ENCODE results near the gene PPP2R3B.
"Not testable (repeated sequence)": the region's sequence is repeated elsewhere in the genome, so short reads cannot be mapped to it uniquely, and the experiment has no call there.

Gene PPP2R3B

DNA sequence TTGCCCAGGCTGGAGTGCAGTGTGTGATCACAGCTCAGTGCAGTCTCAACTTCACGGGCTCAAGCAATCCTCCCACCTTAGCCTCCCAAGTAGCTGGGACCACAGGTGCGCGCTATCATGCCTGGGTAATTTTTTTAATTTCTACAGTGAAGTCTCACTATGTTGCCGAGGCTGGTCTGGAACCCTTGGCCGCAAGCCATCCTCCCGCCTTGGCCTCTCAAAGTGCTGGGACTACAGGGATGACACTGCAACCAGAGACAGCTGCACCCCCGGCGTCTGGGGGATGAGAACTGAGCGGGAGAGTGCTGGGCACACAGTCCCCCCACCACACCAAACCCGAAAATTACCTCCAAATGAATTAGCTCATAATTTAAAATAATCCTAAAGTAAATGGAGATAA lies 35.0 kb downstream of the PPP2R3B start:
- no peak for DNase-seq

DNA sequence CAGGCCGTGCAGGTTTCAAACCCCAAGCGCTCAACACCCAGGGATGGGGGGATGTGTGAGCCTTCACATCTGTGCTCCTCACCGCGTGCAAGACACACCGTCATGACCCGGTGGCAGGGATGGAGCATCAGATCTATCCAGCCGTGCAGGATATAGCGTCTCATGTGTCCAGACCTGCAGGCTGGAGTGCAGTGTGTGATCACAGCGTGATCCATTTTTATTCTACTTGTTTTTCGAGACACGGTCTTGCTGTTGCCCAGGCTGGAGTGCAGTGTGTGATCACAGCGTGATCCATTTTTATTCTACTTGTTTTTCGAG lies 35.4 kb downstream of the PPP2R3B start:
- not testable (repeated sequence) for DNase-seq

DNA sequence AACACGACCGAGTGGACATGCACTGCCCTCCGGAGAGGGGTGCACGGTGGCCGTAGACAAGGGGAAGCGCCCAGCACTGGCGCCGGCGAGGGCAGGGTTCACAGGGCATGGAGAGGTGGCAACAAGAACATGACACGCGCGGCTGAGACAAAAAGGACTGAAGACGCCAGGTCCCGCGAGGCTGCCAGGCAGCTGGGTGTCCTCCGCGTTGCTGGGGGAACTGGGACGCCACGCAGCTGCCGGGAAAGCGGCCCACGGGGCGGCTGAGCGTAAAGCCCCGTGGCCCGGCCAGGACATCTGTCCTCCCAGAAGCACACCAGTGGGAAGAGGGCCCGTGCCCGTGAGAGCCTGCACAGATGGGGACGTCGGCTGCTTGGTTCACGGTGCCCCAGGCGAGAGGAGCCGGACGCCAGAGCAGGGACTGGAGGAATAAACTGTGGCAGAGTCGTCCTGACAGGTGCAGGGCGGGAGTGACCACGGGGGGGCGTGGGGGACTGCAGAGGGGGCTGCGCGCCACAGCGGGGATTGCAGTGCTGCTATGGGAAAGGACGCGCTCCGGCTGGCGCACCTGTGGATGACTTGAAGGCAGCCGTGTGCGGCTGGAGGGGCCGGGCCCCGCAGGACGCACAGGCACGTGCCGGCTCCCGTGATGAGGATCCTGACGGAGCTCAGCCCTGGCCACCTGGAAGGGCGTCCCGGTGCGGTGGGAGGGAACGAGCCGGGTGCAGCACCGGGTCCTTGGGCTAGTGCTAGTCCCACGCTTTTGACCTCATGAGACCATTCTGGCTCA lies 36.0 kb downstream of the PPP2R3B start:
- DNase-seq: no peak

DNA sequence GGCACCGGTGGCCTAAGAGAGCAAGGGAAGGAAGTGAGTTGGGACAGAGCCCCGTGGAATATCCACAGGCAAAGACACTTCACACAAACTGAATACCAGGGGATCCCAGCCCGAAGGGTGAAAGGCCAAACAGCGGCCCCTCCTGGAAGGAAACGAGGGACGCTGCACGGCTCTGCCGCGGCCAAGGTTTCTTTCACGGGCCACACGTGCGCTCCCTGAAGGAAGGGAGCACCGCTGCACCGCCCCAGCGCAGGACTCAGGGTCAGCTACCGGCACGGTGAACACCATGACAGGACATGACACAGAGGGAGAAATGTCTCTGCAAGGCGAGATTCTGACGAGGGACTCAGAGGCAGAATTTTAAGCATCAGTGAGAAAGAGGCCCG lies 36.6 kb downstream of the PPP2R3B start:
- no peak for DNase-seq

DNA sequence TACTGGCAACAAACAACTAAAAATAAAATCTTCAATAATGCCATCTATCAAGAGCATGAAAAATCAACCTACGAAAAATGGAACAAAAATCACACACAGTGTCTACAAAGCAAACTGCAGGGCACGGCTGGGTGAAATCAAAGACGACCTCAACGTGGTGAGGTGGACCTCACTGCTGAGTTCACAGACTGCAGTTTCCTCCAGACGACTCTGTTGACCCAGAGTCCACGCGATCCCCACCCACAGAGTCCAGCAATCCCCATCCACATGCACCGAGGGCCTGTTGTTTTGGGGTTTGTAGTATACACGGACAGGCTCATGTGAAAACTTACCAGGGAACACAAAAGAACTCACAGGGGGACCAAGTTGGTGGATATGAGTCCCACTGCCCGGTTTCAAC lies 37.0 kb downstream of the PPP2R3B start:
- no peak for DNase-seq

DNA sequence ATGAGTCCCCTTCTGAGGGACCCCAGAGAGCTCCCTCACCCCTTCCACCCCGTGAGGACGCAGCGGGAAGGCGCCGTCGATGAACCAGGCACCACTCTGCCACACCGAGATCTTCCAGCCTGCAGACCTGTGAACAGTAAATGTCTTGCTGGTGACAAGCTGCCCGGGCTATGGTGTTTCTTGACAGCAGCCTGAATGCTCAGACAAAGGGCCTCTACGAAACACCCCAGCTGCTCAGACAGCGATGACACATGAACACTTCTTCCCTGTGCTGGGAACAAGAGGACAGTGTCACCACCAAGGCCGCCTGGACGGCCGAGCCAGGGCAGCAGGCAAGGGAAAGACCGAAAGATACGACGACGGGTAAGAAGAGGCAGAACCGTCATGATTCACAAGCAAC lies 37.5 kb downstream of the PPP2R3B start:
- DNase-seq: no peak

DNA sequence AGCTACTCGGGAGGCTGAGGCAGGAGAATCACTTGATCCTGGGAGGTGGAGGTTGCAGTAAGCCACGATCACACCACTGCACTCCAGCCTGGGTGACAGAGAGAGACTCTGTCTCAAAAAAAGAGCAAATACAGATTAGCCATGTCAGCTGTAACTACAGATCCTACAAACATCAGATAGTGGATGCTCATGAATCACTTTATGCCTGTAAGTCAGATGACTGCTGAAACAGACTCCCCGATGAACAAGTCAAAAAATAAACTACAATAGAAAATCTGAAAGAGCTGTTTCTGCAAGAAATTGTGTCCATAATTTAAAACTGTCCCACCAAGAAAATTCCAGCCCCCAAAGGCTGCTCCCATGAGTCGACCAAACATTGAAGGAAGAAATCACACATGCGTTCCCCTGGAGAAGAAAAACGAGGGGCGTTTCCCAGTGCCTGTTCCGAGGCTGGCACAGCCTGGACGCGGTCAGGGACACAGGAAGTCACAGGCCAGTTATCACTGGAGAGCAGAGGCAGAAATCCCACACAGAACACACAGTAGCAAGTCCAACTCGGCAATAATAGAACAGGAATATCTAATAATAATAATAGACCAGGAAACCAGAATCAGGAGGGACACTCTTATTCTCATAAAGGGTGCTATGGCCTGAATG lies 38.1 kb downstream of the PPP2R3B start:
- no peak for DNase-seq

DNA sequence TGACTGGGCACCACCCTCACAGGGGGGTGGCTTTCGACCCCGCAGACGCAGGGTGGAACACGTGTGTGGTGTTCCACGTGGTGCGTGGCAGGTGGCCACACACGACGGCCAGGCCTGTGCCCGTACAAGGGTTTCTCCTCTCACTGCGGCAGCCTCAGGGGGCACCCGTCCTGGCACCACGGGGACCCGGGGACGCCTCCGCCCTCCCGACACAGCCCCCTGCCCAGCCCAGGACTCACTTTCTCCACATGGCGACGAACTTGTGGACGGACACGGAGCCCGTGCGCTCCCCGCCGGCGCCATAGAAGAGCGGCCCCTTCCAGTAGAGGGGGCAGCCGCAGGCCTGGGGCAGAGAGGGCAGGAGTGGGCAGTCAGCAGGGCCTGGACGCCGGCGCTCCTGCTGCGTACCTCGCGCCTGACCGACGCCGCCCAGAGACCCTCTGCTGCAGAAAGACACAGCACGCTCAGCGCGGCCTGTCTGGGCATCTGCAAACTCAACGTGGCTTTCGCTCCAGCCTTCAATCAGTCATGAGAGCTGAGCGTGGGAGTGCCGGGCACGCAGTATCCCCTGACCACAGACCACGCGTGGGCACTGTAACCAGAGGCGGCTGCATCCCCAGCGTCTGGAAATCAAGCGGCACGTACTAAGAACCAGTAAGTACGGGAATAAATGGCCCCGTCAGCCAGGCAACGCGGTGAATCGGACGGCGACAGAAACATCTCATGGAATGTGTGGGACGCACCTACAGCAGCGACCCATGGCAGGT lies 39.2 kb downstream of the PPP2R3B start:
- DNase-seq: no peak

DNA sequence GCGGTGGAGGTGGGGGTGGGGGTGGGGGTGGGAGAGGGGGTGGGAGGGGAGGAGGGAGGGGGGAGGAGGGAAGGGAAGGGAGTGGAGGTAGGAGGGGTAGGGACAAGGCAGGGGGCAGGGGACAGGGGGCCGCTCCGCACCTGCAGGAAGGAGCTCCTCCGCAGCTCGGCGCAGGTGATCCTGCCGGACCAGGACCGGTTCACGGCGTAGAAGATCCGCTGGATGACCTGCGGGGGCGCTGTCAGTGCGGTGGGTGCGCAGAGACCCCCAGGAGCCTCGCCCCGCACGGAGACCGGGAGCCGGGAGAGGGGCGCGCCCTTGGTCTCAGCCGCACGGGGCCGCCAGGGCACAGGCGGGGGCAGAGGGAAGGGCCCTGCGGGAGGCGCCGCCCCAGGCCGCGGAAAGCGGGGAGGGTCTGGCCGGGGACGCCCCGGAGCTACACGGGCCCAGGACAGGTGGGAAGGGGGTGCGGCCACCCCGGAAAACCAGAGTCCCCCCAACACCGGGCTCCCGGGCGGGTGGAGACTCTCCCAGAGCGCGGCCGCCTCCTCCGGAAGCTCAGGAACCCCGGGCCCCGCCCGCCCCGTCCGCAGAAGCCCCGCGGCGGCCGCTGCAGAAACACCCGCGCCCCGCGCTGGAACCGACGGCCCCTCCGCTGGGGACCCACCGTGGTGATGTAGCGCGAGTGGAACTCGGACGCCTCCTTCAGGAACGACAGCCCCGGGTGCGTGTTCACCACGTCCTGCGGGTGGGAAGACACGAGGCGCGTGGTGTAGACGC lies 40.5 kb downstream of the PPP2R3B start:
- DNase-seq: no peak

DNA sequence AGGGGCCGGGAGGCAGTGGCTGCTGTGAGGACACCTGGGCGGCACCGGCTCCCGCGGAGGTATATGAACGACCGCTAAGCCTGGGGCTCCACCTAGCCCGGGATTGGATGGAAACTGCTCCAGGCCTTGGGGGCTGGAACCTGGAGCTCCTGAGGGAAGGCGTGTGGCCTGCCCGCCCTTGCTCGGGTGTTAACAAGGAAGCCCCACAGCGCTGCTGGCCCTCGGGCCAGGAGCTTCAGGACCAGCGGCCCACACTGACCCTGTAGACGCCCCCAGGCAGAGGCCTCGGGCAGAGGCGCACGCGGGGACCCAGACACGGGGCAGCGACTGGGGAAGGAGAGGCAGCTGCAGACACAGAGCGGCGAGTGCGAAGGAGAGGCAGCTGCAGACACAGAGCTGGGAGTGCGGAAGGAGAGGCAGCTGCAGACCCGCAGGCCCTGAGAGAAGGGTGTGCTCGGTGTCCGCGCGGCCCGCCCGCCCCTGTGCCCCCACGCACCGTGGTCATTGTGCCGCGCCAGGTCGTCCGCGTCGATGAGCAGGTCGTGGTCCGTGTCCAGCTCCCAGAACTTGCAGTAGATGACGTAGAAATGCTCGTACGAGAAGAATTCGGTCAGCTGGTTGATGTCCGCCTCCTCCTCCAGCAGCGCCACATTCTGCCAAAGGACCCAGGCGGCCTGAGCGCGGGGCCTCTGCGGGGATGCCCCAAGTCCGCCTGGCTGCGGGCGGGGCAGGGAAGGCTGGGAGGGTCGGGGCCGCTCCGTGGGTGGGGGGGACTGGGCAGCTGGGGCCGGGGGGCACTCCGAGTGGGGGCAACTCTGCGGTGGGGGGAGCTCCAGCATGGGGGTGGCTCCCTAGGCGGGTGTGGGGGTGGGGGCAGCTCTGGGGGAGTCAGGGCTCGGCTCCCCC lies 41.4 kb downstream of the PPP2R3B start:
- no peak for DNase-seq

DNA sequence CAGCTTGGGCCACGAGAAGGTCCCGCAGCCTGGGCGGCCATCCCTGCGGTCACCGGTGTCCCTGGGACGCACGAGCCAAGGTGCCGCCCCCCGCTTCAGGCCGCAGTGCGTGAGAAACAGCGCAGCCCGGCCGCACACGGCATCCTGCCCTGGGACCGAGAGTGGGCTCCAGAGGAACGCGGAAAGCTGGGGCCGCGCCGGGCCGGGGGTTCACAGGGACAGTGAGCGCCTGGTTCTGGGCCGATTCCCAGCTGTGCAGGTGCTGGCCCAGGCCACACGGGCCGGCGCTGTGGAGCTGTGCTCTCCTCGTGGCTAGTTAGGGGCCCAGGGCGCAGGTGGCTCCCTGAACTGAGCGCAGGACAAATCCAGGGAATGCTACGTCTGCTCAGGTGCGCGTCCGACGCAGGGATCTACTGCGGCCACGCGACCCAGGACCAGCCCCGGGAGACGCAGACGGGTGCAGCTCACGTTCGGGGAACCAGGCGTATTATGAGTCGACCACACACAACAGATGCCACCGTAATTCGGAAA lies 42.3 kb downstream of the PPP2R3B start:
- no peak for DNase-seq

DNA sequence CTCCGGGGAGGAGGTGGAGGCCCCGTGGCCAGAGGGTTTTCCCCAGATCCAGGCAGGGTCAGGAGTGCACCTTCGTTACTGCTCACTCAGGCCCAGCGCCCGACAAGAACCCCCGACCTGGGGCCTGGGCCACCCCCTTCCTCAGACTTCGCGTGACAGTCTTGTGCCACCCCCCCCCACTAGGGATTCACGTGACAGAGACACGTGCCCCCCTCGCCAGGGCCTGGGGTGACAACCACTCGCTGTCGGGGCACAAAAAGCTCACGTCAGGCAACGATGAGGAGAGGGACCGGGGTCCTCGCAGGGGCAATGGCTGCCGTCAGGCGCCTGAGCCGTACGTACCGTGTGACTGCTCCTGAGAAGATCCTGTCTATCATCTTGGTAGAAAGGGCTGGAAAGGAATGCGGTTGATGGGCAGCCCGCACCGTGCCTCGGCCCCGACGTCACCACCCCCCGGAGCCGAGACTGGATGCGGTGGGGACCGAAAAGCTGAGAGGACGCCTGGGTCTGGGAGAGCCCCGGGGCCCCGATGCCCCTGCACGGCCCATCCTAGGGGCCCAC lies 45.1 kb downstream of the PPP2R3B start:
- DNase-seq: no peak

DNA sequence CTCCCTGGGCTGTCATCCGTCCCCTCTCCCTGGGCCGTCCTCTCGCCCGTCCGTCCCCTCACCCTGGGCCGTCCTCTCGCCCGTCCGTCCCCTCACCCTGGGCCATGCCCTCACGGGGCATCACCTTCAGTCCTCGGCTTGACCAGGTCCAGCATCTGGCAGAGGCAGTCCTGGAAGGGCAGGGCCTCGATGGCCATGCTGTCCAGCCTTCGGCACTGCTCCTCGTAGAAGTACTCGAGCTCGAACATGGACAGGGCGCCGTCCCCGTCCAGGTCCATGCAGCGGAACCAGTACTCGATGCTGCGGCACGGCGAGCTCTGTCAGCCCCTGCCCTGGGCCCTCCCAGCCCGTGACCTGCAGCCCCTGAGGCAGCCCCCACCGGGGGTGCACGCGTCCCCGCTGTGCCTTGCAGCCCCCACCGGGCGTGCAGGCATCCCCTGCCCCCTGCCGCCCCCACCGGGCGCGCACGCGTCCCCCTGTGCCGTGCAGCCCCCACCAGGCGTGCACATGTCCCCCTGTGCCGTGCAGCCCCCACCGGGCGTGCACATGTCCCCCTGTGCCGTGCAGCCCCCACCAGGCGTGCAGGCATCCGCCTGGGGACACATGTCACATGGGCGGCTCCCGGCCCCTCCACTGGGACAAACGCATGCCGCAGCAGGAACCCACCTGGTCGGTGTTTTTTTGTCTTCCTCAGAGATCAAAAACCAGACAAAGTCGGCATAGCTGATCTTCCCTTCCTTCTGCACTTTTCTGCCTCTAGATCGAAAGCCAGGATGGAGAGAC lies 45.9 kb downstream of the PPP2R3B start:
- no peak for DNase-seq

DNA sequence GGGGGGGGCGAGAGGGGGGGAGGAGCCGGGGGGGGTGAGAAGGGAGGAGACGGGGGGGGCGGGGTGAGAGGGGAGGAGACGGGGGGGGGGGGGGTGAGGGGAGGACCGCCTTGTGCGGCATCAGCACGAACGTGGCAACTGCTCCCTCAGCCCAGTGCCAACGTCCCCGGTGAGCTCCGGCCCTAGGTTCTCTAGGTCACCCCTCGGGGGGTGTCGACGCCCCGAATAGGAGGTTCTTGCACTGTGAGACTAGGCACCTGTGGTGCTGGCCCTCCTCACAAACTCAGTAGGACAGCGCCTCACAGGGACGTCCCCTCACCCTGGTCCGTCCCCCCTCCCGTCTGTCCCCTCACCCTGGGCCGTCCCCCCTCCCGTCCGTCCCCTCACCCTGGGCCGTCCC lies 46.6 kb downstream of the PPP2R3B start:
- DNase-seq: no peak

DNA sequence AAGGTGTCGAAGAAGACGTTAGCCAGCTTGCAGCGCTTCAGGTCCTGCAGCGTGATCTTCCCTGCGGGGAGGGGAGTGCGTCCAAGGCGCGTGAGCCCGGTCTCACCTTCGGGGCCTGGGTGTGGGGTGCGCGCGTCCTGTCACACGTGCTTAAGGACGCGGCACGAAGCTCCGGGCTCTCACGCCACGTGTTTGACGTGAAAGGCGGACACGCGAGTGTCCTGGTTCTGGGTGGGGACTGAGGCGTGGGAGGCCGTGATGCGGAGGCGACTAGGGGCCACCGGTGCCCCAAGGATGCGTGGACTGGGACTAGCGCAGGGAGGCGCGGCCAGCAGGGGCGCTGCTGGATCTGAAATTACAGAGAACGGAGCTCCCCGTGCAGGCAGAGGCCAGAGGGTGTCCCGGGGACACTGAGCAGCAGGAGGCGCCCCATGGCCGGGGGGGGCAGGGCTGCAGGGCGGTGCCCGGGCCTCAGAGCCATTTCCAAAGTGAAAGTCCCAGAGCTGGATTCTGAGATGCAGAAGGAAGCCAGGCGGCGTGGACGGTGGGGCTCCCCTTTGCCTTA lies 47.8 kb downstream of the PPP2R3B start:
- no peak for DNase-seq

DNA sequence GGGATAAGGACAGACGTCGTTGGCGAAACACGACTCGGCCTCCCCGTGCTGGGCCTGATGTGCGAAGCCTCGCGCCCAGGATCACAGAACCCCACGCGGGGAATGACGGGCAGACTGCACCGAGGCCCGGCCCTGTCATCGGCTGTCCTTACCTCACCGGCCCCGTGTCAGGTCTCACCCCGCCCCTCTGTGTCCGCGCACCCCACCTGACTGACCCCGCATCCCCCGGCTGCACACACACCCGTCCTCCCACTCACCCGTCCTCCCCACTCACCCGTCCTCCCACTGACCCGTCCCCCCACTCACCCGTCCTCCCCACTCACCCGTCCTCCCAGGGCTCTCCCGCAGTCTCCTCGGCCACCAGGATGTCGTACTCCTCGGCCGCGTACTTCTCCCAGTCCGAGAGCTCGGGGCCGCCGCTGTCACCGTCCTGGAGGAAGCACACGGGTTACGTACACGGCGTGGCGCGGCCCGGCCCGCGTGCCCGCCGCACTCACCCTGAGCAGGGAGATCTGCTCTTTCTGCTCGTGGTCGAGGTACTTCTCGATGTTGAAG lies 48.3 kb downstream of the PPP2R3B start:
- DNase-seq: no peak

DNA sequence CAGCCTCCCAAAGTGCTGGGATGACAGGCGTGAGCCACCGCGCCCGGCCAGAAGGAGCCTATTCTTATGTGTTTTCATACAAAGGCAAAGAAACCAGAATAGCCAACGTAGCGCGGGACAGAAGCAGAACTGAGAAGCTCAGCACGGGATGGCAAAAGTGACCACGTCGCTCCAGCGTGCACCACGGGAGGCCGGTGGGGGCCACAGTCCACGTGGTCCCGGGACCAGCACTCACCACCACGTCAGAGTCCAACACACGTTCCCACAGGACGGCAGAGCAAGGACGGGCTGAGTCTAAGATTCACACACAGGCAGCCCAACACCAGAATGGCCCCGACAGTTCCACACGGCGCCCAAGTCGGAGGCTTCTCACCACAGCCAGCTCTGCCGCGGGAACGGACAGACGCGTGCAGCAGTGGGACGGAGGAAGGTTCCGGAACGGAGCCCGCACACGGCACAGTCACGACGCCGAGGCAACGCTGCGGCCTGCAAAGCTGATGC lies 49.3 kb downstream of the PPP2R3B start:
- no peak for DNase-seq

DNA sequence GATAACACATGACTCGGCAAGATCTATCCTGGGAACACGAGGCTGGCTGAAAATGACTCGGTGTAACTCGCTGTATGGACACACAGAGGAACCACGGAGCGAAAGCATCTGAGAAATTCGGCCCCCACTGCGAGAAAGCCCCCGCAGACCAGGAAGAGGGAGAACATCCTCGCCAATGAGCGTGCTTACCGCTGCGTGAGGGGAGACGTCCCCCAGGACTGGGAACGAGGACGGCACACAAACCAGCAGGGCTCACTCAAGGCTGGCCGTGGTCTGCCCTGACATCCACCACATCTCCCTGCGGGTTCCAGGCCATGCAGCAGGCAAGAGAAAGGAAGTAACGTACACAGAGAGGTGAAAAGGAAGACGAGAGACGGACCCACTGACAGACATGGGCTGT lies 50.5 kb downstream of the PPP2R3B start:
- DNase-seq: no peak

DNA sequence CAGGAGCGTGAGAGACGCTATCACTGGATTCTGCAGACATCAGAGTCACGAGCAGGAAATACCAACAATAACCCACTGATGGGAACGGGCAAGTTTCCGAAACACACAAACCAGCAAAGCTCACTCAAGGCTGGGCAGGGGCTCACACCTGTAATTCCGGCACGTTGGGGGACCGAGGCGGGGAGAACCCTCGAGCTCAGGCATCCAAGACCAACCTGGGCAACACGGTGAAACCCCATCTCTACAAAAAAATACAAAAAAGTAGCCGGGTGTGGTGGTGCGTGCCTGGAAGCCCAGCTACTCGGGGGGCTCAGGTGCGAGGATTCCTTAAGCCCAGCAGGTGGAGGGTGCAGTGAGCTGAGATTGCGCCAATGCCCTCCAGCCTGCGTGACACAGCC lies 51.0 kb downstream of the PPP2R3B start:
- no peak for DNase-seq

Data from activated CD8-positive, alpha-beta memory T cell treated with anti-CD3 and anti-CD28 coated beads, Interleukin-2, amount 50 U/mL, for 48 hours (primary cell).